D341Med (cell line): Measurements from ENCODE around the gene TBX1.

ENCODE experiments used
- DNase-seq: peaks from one replicate; pipeline ENCODE4 v3.0.0; 2012; ENCODE audit warnings: low spot score

TBX1 gene

DNA sequence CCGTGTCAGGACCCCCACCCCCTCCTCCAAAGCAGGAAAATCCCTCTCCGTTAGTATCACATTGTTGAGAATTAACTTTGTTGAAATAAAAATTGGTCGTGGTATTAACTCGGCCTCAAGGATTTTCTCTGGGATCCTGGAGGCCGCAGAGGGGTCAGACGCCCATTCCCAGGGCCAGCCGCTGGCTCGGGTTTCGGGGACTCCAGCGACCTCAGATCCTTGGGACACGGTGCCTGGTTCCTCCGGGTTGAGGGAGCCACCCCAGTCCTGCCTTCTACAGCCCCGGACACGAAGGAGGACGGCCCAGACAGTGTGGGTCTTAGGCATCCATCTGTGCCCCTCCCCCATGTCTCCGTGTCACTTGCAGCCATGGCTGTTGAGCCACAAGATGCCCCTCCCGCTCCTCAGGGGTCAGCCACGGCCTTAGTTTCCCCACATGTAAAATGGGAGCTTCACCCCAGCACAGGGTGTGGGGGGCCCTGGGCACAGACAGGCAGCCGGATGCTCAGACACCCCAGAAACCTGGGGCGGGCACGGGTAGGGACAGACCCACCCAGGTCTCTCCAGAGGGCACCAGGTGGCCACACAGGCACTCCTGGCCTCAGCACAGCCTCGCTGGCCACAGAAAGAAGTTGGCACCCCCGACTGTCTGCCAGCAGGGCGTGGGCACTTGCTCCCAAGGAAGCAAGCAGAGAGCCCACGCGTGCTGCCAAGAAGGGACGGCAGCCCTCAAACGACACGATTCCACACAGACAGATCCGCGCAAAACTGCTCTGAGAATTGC lies 21.7 kb upstream of the TBX1 start:
- DNase-seq: no peak

- no peak for DNase-seq
Observed at GRCh38 chr22:19739448-19739895, 21.1 kb upstream of the TBX1 start.

DNA sequence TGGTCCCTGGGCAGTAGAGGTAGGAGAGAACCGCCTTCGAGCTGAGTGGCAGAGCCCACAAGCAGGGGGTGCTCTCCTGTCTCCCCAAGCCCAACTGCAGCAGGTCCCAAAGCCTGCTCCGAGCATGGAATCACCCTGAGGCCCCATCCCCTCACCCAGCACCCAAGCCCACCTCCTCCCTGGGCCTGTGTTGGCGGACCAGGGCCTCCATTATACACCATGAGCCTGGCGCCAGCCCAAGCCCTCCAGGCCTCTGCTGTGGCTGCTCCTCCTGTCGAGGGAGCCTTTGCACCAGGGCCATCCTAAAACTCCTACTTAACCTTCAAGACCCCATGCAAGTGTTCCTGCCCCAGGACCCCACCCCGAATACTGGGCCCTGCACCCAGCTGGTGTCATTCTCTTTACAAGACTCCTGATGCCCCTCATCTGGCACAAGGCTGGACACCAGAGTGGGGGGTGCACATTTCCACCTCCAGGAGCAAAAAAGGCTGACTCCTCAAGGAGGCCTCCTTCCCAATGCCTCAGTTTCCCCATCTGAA lies 20.6 kb upstream of the TBX1 start:
- no peak for DNase-seq

GRCh38 chr22:19740586-19740985 lies 20.0 kb upstream of the TBX1 start:
- DNase-seq: no peak

- DNase-seq: no peak
Observed at GRCh38 chr22:19741053-19741452, 19.5 kb upstream of the TBX1 start.

DNA sequence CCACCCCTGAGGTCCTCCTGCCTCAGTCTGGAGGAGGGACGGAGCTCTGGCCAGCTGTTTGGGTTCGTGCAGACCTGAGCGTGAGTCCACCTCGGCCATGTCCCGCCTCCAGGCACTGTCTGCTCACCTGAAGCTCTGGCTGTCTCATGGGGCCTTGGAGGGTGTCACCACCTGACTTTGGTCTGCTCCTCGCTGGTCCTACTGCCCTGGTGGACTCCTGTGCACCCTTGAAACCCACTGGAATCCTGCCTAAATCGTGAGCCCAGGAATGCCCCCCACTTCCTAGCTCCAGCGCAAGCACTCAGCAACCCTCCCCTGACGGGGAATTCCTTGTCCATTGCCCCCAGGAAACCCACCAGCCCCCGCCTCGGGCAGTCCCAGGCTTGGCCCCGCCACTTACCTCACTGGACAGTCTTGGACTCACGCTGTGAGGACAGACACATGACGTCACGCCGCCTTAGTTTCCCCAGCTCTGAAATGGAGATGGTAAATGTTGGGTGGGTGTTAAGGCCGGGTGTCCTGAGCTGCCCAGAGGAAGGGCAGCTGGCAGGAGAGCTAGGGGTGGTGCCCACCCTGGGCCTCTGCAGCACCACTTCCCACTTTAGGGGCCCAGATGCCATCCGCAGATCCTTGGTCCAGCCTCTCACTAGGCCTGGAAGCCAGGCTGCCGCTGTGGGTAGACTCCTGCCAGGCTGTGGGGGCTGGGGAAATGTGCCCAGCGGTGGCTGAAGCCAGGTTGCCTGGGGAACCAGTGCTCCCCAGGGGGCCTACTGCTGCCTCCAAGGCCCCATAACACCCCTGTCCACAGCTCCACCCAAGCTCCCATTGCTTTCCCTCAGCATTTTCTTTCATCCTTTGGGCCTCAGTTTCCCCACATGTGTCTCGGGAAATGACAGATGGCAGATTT lies 18.2 kb upstream of the TBX1 start:
- DNase-seq: no peak

DNA sequence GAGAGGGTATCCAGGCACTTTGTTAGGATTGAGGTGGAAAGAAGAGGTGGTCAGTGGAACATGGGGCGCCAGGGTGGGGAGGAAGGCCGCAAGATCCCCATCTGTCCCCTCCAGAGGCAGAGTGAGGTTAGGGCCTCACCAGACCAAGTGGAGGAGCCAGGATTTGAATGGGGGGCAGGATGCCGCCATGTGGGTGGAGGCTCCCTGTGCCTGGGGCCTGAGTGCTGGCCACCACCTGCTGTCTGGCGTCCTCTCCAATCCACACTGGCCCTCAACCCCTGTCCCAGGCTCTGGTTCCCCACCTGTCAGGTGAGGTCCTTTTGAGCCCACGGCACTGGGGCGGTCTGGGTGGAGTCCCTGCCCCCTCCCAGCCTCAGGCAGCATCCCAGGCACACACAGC lies 17.5 kb upstream of the TBX1 start:
- no peak for DNase-seq

DNA sequence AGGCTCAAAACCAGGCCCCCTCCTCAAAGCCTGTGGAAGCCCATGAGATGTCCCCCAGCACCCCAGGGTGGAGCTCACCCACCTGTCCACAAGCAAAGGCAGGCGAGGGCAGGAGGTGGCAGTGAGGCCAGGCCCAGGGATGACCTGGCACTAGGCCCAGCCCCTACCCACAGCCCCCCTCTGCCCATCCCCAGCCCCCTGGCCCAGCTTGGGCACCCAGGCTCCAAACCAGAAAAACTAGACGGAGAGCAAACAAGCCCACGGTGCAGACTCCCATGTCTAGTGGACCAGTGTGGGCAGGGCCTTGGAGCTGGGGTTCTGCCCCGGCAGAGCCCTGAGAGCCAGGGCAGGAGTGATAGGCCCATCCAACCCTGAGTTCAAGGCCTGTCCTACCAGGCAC lies 16.9 kb upstream of the TBX1 start:
- DNase-seq: no peak

- no peak for DNase-seq
Observed at GRCh38 chr22:19744350-19745006, 16.1 kb upstream of the TBX1 start.

DNA sequence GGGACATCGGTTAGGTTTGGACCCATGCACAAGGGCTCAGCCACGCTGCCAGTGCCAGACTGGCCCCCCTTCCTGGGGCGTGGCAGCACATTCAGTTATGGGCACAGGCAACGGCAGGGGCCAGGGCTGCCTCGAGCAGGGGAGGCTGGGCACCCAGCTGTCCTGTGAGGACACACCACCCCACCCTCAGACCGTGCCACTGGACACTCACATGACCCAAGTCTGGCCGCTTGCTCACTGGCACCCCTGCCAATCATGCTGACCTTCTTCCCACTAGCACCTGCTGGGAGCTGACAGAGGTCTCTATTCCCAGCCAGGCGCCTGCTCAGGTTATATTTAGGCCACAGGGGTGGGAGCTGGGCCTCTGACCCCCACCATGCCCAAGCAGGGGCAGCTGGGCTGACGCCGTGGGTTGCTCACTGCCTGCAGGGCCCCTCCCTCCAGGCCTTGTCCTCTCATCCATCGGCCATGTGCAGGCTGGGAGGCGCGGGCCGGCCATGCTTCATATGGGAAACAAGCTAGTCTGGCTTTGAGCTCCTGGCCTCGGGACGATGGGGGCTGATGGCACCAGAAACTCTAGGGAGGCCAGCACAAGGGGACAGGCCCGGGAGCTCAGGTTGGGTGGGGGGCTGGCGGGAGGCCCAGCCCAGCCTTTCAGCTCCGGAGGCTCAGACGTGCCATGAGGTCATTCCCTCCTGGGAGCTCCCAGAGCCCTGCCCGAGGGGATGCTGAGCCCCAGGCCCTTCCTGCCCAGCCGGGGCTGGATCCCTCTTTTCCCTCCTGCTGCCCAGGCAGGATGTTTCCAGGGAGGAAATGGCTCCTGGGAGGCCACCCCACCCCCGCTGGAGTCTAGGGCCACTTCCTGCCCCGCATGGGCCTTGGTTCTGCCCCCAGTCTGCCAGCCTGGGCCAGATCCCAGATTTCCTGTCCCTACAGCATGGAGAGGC lies 15.2 kb upstream of the TBX1 start:
- no peak for DNase-seq

DNA sequence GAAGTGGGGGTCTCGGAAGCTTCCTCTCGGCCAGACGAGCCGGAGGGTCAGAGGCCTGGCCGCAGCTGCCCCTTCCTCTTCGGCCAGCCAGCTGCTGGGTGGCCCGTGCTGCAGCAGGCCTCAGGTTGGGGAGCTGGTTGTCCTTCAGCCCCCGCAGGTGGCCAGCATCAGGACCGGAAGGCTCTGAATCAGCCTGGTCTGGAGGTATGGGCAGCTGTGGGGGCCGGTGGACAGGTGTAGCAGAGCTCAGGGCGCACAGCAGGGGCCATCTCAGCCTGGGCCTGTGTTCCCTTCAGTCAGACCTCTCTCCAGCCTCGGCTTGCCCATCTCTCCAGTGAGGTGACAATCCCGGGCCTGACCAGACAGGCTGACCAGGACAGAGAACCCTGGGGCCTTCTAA lies 13.9 kb upstream of the TBX1 start:
- DNase-seq: no peak

DNA sequence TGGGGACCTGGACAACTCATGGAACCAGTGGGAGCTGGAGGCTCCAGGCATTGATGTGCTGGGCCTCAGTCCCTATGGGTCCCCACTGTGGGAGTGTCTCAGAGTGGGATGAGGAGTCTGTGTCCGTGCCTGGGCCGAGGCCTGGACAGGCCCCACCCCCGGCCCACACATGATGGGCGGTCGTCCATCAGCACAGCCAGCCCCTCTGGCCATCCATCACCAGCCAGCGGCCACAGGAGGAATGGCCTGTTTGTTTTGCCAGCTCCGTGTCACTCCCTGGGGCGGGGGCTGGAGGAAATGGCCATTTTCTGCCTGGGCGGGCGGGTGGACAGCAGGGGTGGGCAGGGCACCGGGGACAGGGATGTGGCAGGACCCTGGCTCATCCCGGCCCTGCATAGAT lies 13.0 kb upstream of the TBX1 start:
- DNase-seq: no peak

DNA sequence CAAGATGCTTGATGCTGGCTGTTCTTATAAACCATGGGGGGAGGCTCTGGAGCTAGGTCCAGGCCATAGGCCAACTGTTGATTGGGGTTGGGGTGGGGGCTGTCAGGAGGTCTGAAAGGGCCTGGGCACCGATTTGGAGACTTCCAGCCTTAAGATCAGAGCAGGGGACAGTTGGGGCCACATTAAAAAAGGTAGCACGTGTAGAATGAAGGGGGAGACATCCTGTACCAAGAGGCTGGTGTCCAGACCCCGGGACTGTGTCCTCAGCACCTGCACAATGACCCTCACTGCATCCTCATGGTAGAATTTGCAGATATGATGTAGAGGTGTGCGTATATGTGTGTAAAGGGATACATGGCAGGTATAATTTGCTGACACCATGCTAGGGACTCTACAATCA lies 12.4 kb upstream of the TBX1 start:
- DNase-seq: no peak

GRCh38 chr22:19748991-19749664 lies 11.4 kb upstream of the TBX1 start:
- no peak for DNase-seq

DNA sequence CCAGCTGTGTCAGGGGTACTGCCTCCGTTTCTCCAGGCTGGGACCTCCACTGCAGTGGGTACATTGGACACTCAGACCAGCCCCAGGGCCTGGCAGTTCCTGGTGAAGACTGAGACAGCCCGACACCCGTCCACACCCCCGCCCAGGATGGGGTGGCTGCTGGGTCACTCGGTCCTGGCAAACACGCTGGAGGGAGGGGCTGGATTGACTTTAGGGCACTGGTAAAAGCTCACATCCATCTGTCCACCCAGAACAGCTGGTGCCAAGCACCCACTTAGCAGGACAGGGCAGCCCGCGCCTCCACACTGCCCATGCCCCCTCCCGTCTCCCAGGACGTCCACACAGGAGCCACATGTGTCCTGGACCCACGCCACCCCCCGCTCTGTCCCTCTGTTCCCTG lies 10.7 kb upstream of the TBX1 start:
- no peak for DNase-seq

- no peak for DNase-seq
Observed at GRCh38 chr22:19750507-19751490, 9.8 kb upstream of the TBX1 start.

DNA sequence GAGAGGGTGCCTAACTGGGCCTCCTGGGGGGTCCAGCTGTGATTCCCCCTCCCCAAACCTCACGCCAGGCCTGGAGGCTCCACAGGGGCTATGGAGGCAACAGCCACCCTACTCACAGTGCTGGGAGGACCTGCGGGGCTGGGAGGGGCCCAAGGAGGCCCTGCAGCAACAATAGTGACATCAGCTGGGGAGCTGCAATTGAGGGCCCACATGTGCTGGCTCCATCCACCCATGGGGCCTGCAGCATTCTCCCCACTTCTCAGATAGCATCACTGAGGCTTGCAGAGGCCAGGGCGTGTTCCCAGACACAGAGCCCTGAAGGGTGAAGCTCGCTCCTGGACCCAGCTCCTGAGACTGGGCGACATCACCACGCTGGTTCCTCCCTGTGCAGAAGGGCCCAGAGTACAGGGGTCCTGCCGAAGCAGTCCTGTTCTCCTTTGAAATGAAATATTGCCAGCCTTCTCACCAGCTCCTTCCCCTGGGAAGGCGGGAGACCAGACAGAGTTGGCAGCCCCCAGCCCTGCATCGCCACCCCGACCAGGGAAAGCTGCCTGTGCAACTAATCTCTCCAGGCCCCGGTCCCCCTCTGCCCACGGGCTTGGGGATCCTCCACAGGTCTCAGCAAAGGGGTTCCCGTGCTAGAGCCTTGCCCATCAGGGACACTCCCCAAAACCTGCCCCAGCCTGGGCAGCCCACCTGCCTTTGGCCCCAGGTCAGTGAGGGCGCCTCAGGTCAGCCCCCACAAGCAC lies 8.9 kb upstream of the TBX1 start:
- no peak for DNase-seq

- no peak for DNase-seq
Observed at GRCh38 chr22:19753090-19753842, 7.3 kb upstream of the TBX1 start.
